Endothelial cell of umbilical vein (primary cell): ENCODE measurements around the gene PNPLA5. TPM values are rescaled to one million over a fixed set of nuclear protein-coding genes. Genes with fewer than 3 reads are reported as not detected.

ENCODE experiments used
- BruUV-seq: library from RNA; stranded (reverse); fragments of 400-500 nt; replicated peaks from 2 replicates; lab custom pipeline; 2021; lab: Mats Ljungman, UMichigan
- CTCF ChIA-PET: fragments of 300-600, 350-600 bp; sonication (Branson Sonifier 250); formaldehyde crosslinking; loops from one replicate; lab custom pipeline; 2021; ENCODE audit warnings: antibody characterized with exemption, inconsistent platforms; lab: Charles Lee
- POLR2A ChIA-PET: fragments of 300-600, 350-600 bp; sonication (Branson Sonifier 250); formaldehyde crosslinking; loops from one replicate; lab custom pipeline; 2021; ENCODE audit warnings: antibody characterized with exemption, inconsistent platforms; lab: Charles Lee
- DNase-seq: peaks from one replicate; pipeline ENCODE4 v3.0.0-alpha.2; 2011; ENCODE audit warnings: low read depth, low spot score
- FAIRE-seq: peaks from 2 replicates; lab custom pipeline; 2011; peaks lifted over from hg19 to GRCh38; lab: Jason Lieb, UNC
- H2AFZ ChIP-seq: 2 replicates; pipeline ENCODE4 v1.6.0; 2012; ENCODE audit warnings: low read depth, low read length, control low read depth, inconsistent platforms
- H3K27ac ChIP-seq: 2 replicates; pipeline ENCODE4 v1.5.1; 2011; ENCODE audit warnings: low read depth, mild to moderate bottlenecking, control low read depth, low read length, moderate library complexity; ENCODE audit not compliant: insufficient read depth
- H3K27me3 ChIP-seq, 2 experiments: 2 replicates each; pipeline versions ENCODE4 v1.6.0 to v1.6.1; 2011; ENCODE audit warnings: low read length in 2 of 2, mixed read lengths in 1 of 2; ENCODE audit not compliant: control insufficient read depth in 2 of 2, insufficient read depth in 2 of 2
- H3K36me3 ChIP-seq, 2 experiments: 2 replicates in 1 of 2; 3 replicates in 1 of 2; pipeline ENCODE4 v1.5.1; 2011; ENCODE audit warnings: low read length in 2 of 2, mild to moderate bottlenecking in 1 of 2, moderate library complexity in 1 of 2; ENCODE audit not compliant: control insufficient read depth in 2 of 2, insufficient read depth in 2 of 2; ENCODE audit errors: extremely low read depth in 1 of 2
- H3K4me1 ChIP-seq: 3 replicates; pipeline ENCODE4 v1.5.1; 2011; ENCODE audit warnings: mild to moderate bottlenecking, low read length; ENCODE audit not compliant: control insufficient read depth, insufficient read depth; ENCODE audit errors: extremely low read depth
- H3K4me2 ChIP-seq: 2 replicates; pipeline ENCODE4 v1.6.1; 2011; ENCODE audit warnings: low read length, control low read depth, mixed read lengths; ENCODE audit not compliant: insufficient read depth
- H3K4me3 ChIP-seq, 3 experiments: fragments of 200-600 bp in 1 of 3; sonication (generic), shearing (Covaris generic) in 1 of 3; replicated peaks in 1 of 3; 2 replicates each; pipeline ENCODE4 v1.5.1; 2011 to 2016; ENCODE audit warnings: control low read depth in 3 of 3, low read length in 3 of 3, mild to moderate bottlenecking in 2 of 3, inconsistent platforms in 1 of 3, low read depth in 1 of 3, moderate library complexity in 1 of 3; ENCODE audit not compliant: insufficient read depth in 1 of 3
- H3K79me2 ChIP-seq: 2 replicates; pipeline ENCODE4 v1.6.0; 2012; ENCODE audit warnings: low read length, inconsistent platforms; ENCODE audit not compliant: control insufficient read depth, insufficient read depth
- H3K9ac ChIP-seq: replicated peaks from 2 replicates; pipeline ENCODE3; 2011; ENCODE audit warnings: low read length, control low read depth; ENCODE audit not compliant: insufficient read depth; ENCODE audit errors: extremely low read depth
- H3K9me1 ChIP-seq: replicated peaks from 3 replicates; pipeline ENCODE4 v1.6.0; 2011; ENCODE audit warnings: mild to moderate bottlenecking, low read length; ENCODE audit not compliant: control insufficient read depth, insufficient read depth; ENCODE audit errors: extremely low read depth
- H3K9me3 ChIP-seq: replicated peaks from 2 replicates; pipeline ENCODE4 v1.5.1; 2012; ENCODE audit warnings: low read length, inconsistent platforms; ENCODE audit not compliant: control insufficient read depth, insufficient read depth
- H4K20me1 ChIP-seq: replicated peaks from 2 replicates; pipeline ENCODE3; 2011; ENCODE audit warnings: mild to moderate bottlenecking, low read length; ENCODE audit not compliant: control insufficient read depth, insufficient read depth; ENCODE audit errors: extremely low read depth
- EZH2 ChIP-seq: IDR thresholded peaks from 2 replicates; pipeline ENCODE4 v1.6.1; 2012; ENCODE audit warnings: borderline replicate concordance, low read depth, mild to moderate bottlenecking, moderate library complexity, low read length, inconsistent platforms; ENCODE audit not compliant: severe bottlenecking
- FOS ChIP-seq: IDR thresholded peaks from 2 replicates; pipeline ENCODE4 v1.6.1; 2011; ENCODE audit warnings: mild to moderate bottlenecking, low read length, moderate library complexity, borderline replicate concordance; ENCODE audit not compliant: insufficient read depth
- GATA2 ChIP-seq: IDR thresholded peaks from 2 replicates; pipeline ENCODE4 v1.7.0; 2011; ENCODE audit warnings: low read depth, mild to moderate bottlenecking, moderate library complexity, mixed read lengths, low read length; ENCODE audit not compliant: insufficient read length, insufficient read depth
- JUN ChIP-seq: IDR thresholded peaks from 2 replicates; pipeline ENCODE4 v1.6.1; 2011; ENCODE audit warnings: borderline replicate concordance, low read depth; ENCODE audit not compliant: insufficient read length, insufficient read depth
- MAX ChIP-seq: IDR thresholded peaks from 2 replicates; pipeline ENCODE4 v1.6.1; 2011; ENCODE audit not compliant: insufficient read depth, insufficient read length
- MYC ChIP-seq: IDR thresholded peaks from one replicate; pipeline ENCODE4 v1.6.1; 2011; ENCODE audit warnings: mild to moderate bottlenecking, low read depth, low read length
- POLR2AphosphoS5 ChIP-seq: IDR thresholded peaks from 2 replicates; pipeline ENCODE4 v1.6.1; 2012; ENCODE audit warnings: low read depth, mild to moderate bottlenecking, control low read depth, low read length, moderate library complexity; ENCODE audit not compliant: insufficient read depth
- dilution Hi-C: fragments of 300-500 bp; cut with MboI; formaldehyde crosslinking; loops from one replicate; pipeline ENCODE4 v1.15.0; 2019; ENCODE audit warnings: low sequenced_read_pairs; ENCODE audit not compliant: extremely low pct_ligation_motif_present
- intact Hi-C: fragments of 100-400 bp; cut with micrococcal nuclease; formaldehyde crosslinking; loops from one replicate; pipeline ENCODE4 v1.10.0; 2022
- polyA plus RNA-seq, 4 experiments: library from polyadenylated mRNA; depleted of rRNA in 3 of 4; stranded (reverse) in 3 of 4; unstranded in 1 of 4; fragments of >200 nt; gene quantifications; 2 replicates each; pipeline versions ENCODE4 v1.2.1 to v1.2.3, GENCODE V29; 2011 to 2012; ENCODE audit warnings: missing spikeins in 1 of 4
- total RNA-seq: library from RNA; stranded (reverse); gene quantifications from 2 replicates; pipeline ENCODE4 v1.2.3, GENCODE V29; 2021

Gene PNPLA5
- total and polyA plus RNA-seq, 2 donors (not counting 3 experiments of a cell fraction or from before 2014, with no cell fraction given) = not detected

- FAIRE-seq (no peak), DNase-seq (no peak)
- H4K20me1 ChIP-seq = no peaks in the 10 kb centered on the region
- POLR2A ChIA-PET = no interaction called here
- no peaks in the 10 kb centered on the region for H3K36me3 ChIP-seq
- intact Hi-C loops = no loop called here
- CTCF ChIA-PET = interaction anchor here (0.6 to 1.7 kb wide), 2 partner anchors 32 to 801 kb away, joined by 3 to 6 read pairs; no protein-coding TSS in a partner anchor
- H3K9ac ChIP-seq = no peak overlapping the region
- no peaks in the 10 kb centered on the region for H3K9me1 ChIP-seq
- no peaks in the 10 kb centered on the region for H3K9me3 ChIP-seq
- H3K4me3 ChIP-seq = no peak overlapping the region
- H3K27me3 ChIP-seq = no peaks in the 10 kb centered on the region
- no TSS peak for BruUV-seq
- TF ChIP-seq GATA2 = no peak
- TF ChIP-seq MYC = no peak
- TF ChIP-seq EZH2 = no peak
- TF ChIP-seq MAX = no peak
- no peak for TF ChIP-seq FOS
- TF ChIP-seq POLR2AphosphoS5 = no peak
- TF ChIP-seq JUN = no peak
- H3K4me1 ChIP-seq = peaks cover 5% of the 10 kb centered on the region
- no peak overlapping the region for H2AFZ ChIP-seq
- no peaks in the 10 kb centered on the region for H3K79me2 ChIP-seq
- no peak overlapping the region for H3K27ac ChIP-seq
- dilution Hi-C loops = no loop called here
- H3K4me2 ChIP-seq = no peak overlapping the region
These were observed 38.4 kb downstream of the PNPLA5 start for GRCh38 chr22:43853328-43853931.
